ENCODE results near the gene RNF180. TPM values are rescaled to one million over a fixed set of nuclear protein-coding genes. Genes with fewer than 3 reads are reported as not detected.
A peak's percentile ranks its signal among the peaks of the same experiment; 100 is the strongest.

The RNF180 gene
- total and polyA plus RNA-seq, 2 donors (not counting 3 experiments of a cell fraction or from before 2014, with no cell fraction given): 0.62 to 5.6 TPM

DNA sequence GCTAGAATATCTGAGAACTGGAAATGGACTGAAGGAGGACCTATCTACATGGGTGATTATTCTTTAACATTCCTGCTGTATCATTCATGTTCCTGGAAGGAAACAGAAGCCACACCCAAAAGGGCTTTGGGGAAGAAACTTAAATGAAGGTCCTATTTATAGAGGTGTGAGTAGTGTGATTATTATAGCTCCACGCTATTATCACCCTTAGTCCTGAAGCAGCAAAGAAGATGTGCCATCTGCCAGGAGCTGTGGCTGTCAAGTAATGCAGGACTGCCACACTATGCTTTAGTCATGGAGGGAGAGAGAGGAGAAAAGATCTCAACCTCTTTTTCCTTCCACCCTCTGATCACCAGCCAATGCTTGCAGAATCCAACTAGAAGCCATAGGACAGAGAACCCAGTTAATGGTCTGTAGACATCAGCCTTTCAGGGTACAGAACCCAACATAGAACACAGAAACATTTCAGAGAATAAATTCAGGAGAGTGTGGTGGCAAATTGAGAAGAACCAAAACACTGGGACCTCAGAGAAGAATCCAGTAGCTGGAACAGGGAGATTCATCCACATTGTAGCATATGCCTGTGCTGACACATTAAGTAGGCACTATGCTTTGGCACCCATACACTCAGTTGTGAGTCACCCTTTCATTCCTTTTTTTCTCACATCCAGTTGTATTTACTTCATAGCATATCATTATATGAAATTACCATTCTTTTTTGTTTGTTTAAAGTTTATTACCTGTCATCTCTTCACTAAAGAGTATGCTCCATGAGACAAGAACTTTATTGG lies 21.0 kb upstream of the RNF180 start:
- no peaks in the 10 kb centered on the region for H3K79me2 ChIP-seq (ENCODE audit: control insufficient read depth, insufficient read depth, low read length)
- H3K4me2 ChIP-seq (ENCODE audit: insufficient read depth, low read length): peak overlapping the region; percentile 33
- TF ChIP-seq MYC (IDR thresholded peaks at IDR 0.05; ENCODE audit: low read depth, low read length): no peak
- TF ChIP-seq FOS (IDR thresholded peaks at IDR 0.05; ENCODE audit: borderline replicate concordance, insufficient read depth, low read length): peak; percentile 78
- no peaks in the 10 kb centered on the region for H4K20me1 ChIP-seq (replicated peaks; ENCODE audit: control insufficient read depth, extremely low read depth, insufficient read depth, low read length)
- no peak overlapping the region for H3K27ac ChIP-seq (ENCODE audit: insufficient read depth, low read depth, low read length)
- intact Hi-C loops (cut with micrococcal nuclease) (loop anchor here (2.0 kb wide), 1 partner anchor 640 kb away; no protein-coding TSS in a partner anchor), dilution Hi-C loops (cut with MboI; ENCODE audit: extremely low pct_ligation_motif_present, low sequenced_read_pairs) (no loop called here)
- POLR2A ChIA-PET: no interaction called here
- BruUV-seq (replicated peaks): no TSS peak
- no peaks in the 10 kb centered on the region for H3K9me1 ChIP-seq (replicated peaks; ENCODE audit: control insufficient read depth, extremely low read depth, insufficient read depth, low read length)
- peaks cover 6% of the 10 kb centered on the region for H3K4me1 ChIP-seq (ENCODE audit: control insufficient read depth, extremely low read depth, insufficient read depth, low read length)
- H2AFZ ChIP-seq (ENCODE audit: low read depth, low read length): peak overlapping the region; percentile 61
- H3K27me3 ChIP-seq (ENCODE audit: control insufficient read depth in 2 of 2, insufficient read depth in 2 of 2, low read length in 2 of 2): peaks cover 0 to 3% of the 10 kb centered on the region in 2 experiments
- H3K36me3 ChIP-seq (ENCODE audit: control insufficient read depth in 2 of 2, extremely low read depth in 1 of 2, insufficient read depth in 2 of 2, low read length in 2 of 2): no peaks in the 10 kb centered on the region
- H3K4me3 ChIP-seq (replicated peaks in 1 of 3; ENCODE audit: insufficient read depth in 1 of 3, low read depth in 1 of 3, low read length in 3 of 3): no peak overlapping the region
- H3K9me3 ChIP-seq (replicated peaks; ENCODE audit: control insufficient read depth, insufficient read depth, low read length): no peaks in the 10 kb centered on the region
- DNase-seq (ENCODE audit: low read depth, low spot score): peak; percentile 29
- FAIRE-seq: peak; percentile 56
- CTCF ChIA-PET: interaction anchor here (0.7 to 4.9 kb wide), 4 partner anchors 65 to 468 kb away, joined by 4 to 103 read pairs (median 6); no protein-coding TSS in a partner anchor
- no peak overlapping the region for H3K9ac ChIP-seq (replicated peaks; ENCODE audit: extremely low read depth, insufficient read depth, low read length)

DNA sequence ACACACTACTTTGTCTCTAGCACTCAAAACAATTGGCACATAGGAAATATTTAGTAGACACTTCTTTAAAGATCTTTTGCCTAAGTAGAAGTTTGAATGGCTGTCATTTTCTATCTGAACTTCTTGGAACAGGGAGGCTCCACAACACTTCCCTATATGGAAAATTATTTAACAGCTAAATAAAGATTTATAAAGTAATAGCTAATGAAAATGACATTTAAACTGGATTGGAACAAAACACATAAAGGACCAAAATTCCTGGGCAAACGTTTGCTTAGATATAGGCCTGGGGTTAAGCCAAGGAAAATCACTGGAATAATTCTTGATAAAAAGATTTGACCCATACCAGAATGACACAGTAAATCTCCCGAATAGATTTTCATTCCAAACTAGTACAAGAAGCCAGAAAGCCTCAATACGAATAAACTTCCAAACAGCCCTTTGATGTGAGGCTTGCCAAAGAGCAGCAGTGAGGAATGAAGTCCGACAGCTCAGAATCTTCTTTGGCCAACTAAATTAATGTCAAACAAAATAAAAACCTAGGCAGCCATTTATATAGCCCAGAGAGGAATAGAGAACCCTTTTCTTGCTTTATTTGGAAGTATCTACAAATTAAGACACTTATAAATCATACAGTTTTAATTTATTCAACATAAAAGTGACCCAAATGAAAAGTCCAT lies 20.3 kb upstream of the RNF180 start:
- POLR2A ChIA-PET: no interaction called here
- CTCF ChIA-PET: interaction anchor here (0.7 to 4.9 kb wide), 5 partner anchors 64 to 467 kb away, joined by 3 to 103 read pairs (median 5); no protein-coding TSS in a partner anchor
- Histone ChIP-seq H2AFZ (ENCODE audit: low read depth, low read length) (no peak overlapping the region), H3K9ac (replicated peaks; ENCODE audit: extremely low read depth, insufficient read depth, low read length) (no peak overlapping the region), H3K4me1 (ENCODE audit: control insufficient read depth, extremely low read depth, insufficient read depth, low read length) (peaks cover 6% of the 10 kb centered on the region), H3K27me3 (ENCODE audit: control insufficient read depth in 2 of 2, insufficient read depth in 2 of 2, low read length in 2 of 2) (peaks cover 0 to 3% of the 10 kb centered on the region in 2 experiments), H3K4me2 (ENCODE audit: insufficient read depth, low read length) (no peak overlapping the region), H3K79me2 (ENCODE audit: control insufficient read depth, insufficient read depth, low read length) (no peaks in the 10 kb centered on the region), H3K9me3 (replicated peaks; ENCODE audit: control insufficient read depth, insufficient read depth, low read length) (no peaks in the 10 kb centered on the region), H3K36me3 (ENCODE audit: control insufficient read depth in 2 of 2, extremely low read depth in 1 of 2, insufficient read depth in 2 of 2, low read length in 2 of 2) (no peaks in the 10 kb centered on the region), H3K9me1 (replicated peaks; ENCODE audit: control insufficient read depth, extremely low read depth, insufficient read depth, low read length) (no peaks in the 10 kb centered on the region), H3K4me3 (replicated peaks in 1 of 3; ENCODE audit: insufficient read depth in 1 of 3, low read depth in 1 of 3, low read length in 3 of 3) (no peak overlapping the region), H4K20me1 (replicated peaks; ENCODE audit: control insufficient read depth, extremely low read depth, insufficient read depth, low read length) (no peaks in the 10 kb centered on the region), H3K27ac (ENCODE audit: insufficient read depth, low read depth, low read length) (no peak overlapping the region)
- no peak for TF ChIP-seq FOS (IDR thresholded peaks at IDR 0.05; ENCODE audit: borderline replicate concordance, insufficient read depth, low read length)
- TF ChIP-seq POLR2AphosphoS5 (IDR thresholded peaks at IDR 0.05; ENCODE audit: insufficient read depth, low read depth, low read length): no peak
- TF ChIP-seq GATA2 (IDR thresholded peaks at IDR 0.05; ENCODE audit: insufficient read depth, insufficient read length, low read depth, low read length): no peak
- no peak for TF ChIP-seq EZH2 (IDR thresholded peaks at IDR 0.05; ENCODE audit: borderline replicate concordance, low read depth, low read length, severe bottlenecking)
- TF ChIP-seq JUN (IDR thresholded peaks at IDR 0.05; ENCODE audit: borderline replicate concordance, insufficient read depth, insufficient read length, low read depth): no peak
- no peak for TF ChIP-seq POLR2A (IDR thresholded peaks at IDR 0.05; ENCODE audit: low read depth, low read length)
- TF ChIP-seq MAX (IDR thresholded peaks at IDR 0.05; ENCODE audit: insufficient read depth, insufficient read length): no peak
- TF ChIP-seq MYC (IDR thresholded peaks at IDR 0.05; ENCODE audit: low read depth, low read length): no peak
- TF ChIP-seq, protein P1, sequence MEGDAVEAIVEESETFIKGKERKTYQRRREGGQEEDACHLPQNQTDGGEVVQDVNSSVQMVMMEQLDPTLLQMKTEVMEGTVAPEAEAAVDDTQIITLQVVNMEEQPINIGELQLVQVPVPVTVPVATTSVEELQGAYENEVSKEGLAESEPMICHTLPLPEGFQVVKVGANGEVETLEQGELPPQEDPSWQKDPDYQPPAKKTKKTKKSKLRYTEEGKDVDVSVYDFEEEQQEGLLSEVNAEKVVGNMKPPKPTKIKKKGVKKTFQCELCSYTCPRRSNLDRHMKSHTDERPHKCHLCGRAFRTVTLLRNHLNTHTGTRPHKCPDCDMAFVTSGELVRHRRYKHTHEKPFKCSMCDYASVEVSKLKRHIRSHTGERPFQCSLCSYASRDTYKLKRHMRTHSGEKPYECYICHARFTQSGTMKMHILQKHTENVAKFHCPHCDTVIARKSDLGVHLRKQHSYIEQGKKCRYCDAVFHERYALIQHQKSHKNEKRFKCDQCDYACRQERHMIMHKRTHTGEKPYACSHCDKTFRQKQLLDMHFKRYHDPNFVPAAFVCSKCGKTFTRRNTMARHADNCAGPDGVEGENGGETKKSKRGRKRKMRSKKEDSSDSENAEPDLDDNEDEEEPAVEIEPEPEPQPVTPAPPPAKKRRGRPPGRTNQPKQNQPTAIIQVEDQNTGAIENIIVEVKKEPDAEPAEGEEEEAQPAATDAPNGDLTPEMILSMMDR (IDR thresholded peaks at IDR 0.05; ENCODE audit: extremely low read depth in 1 of 2, insufficient read depth in 1 of 2, low read depth in 1 of 2, low read length in 2 of 2): no peak
- DNase-seq (ENCODE audit: low read depth, low spot score) (no peak), FAIRE-seq (no peak)
- intact Hi-C loops (cut with micrococcal nuclease) (loop anchor here (2.0 kb wide), 1 partner anchor 639 kb away; no protein-coding TSS in a partner anchor), dilution Hi-C loops (cut with MboI; ENCODE audit: extremely low pct_ligation_motif_present, low sequenced_read_pairs) (no loop called here)
- no TSS peak for BruUV-seq (replicated peaks)

Measured in endothelial cell of umbilical vein (primary cell).